SH-SY5Y (cell line): ENCODE results near the gene KHSRP.

ENCODE experiments used
- GATA2 ChIP-seq: IDR thresholded peaks from 2 replicates; pipeline ENCODE4 v1.6.1; 2011; ENCODE audit warnings: mild to moderate bottlenecking, low read depth, low read length
- GATA3 ChIP-seq: IDR thresholded peaks from 2 replicates; pipeline ENCODE4 v1.6.1; 2011; ENCODE audit warnings: low read depth, mild to moderate bottlenecking, low read length, moderate library complexity

DNA sequence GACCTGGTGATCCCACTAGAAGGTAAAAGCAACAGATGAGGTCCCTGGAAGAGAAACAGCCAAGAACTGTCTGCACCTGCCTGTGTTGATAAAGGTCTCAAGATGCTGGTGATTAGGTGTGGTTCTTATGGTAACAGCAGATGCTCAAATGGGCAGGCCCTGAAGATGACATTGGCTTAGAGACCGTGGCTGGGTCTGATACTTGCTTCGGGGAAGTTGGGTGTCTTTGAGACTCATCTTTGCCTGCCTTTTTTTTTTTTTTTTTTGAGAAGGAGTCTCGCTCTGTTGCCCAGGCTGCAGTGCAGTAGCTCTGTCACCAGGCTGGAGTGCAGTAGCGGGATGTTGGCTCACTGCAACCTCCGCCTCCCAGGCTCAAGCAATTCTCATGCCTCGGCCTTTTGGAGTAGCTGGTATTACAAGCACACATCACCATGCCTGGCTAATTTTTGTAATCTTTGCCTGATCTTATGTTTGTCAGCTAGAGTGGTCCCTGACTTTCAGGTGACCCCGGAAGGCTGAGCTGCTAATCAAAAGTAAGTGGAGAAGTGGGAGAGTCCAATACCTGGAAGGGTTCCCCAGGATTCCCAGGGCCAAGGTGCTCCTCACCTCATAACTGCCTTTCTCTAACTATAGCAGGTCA, 27.1 kb upstream of the KHSRP start:
- no peak for TF ChIP-seq GATA3
- TF ChIP-seq GATA2 = no peak
